WTC11 (cell line): Measurements from ENCODE around the gene KCTD21. TPM values are rescaled to one million over a fixed set of nuclear protein-coding genes. Genes with fewer than 3 reads are reported as not detected.

Source experiments
- ATAC-seq: fragments of 200-7000 bp; cut with Tn5 transposase; 2 replicates; pipeline ENCODE4 v1.10.0; 2021; ENCODE audit warnings: mild to moderate bottlenecking, moderate library complexity
- CTCF ChIA-PET: fragments of 300-600 bp; sonication (Branson Sonifier 250); formaldehyde crosslinking; loops from one replicate; lab custom pipeline; 2021; ENCODE audit warnings: antibody characterized with exemption; lab: Charles Lee
- POLR2A ChIA-PET: fragments of 350-600 bp; sonication (Branson Sonifier 250); formaldehyde crosslinking; loops from one replicate; lab custom pipeline; 2021; ENCODE audit warnings: antibody characterized with exemption; lab: Charles Lee
- DNase-seq: peaks from one replicate; pipeline ENCODE4 v3.0.0; 2021; ENCODE audit warnings: low spot score
- H3K27ac Mint-ChIP-seq: 2 replicates; pipeline ENCODE4 v1.8.0; 2021; ENCODE audit warnings: mixed read lengths
- H3K27me3 Mint-ChIP-seq: 2 replicates; pipeline ENCODE4 v1.8.0; 2021; ENCODE audit warnings: low read depth, mild to moderate bottlenecking, moderate library complexity, mixed read lengths
- H3K36me3 Mint-ChIP-seq: 2 replicates; pipeline ENCODE4 v1.8.0; 2021; ENCODE audit warnings: mixed read lengths
- H3K4me1 Mint-ChIP-seq: 2 replicates; pipeline ENCODE4 v1.8.0; 2022; ENCODE audit warnings: mixed read lengths
- H3K4me3 Mint-ChIP-seq: 2 replicates; pipeline ENCODE4 v1.8.0; 2021; ENCODE audit warnings: mild to moderate bottlenecking, moderate library complexity, mixed read lengths
- H3K9me3 Mint-ChIP-seq: 2 replicates; pipeline ENCODE4 v1.8.0; 2021; ENCODE audit warnings: mixed read lengths
- CBFB ChIP-seq: sonication (generic); formaldehyde crosslinking; IDR thresholded peaks from 2 replicates; pipeline ENCODE4 v1.8.1; 2022; ENCODE audit warnings: mild to moderate bottlenecking, low read depth, missing genetic modification reagents
- E2F5 ChIP-seq: sonication (generic); formaldehyde crosslinking; IDR thresholded peaks from 2 replicates; pipeline ENCODE4 v1.8.1; 2022; ENCODE audit warnings: mild to moderate bottlenecking, moderate library complexity, missing genetic modification reagents
- ELF4 ChIP-seq: sonication (generic); formaldehyde crosslinking; IDR thresholded peaks from 2 replicates; pipeline ENCODE4 v1.8.1; 2022; ENCODE audit warnings: low read depth, mild to moderate bottlenecking, moderate library complexity, missing genetic modification reagents
- ESRRA ChIP-seq: sonication (generic); formaldehyde crosslinking; IDR thresholded peaks from 2 replicates; pipeline ENCODE4 v1.8.1; 2022; ENCODE audit warnings: mild to moderate bottlenecking, missing genetic modification reagents, borderline replicate concordance
- GABPB1 ChIP-seq: sonication (generic); formaldehyde crosslinking; IDR thresholded peaks from 2 replicates; pipeline ENCODE4 v1.8.1; 2023; ENCODE audit warnings: mild to moderate bottlenecking, missing genetic modification reagents
- IRF2 ChIP-seq: sonication (generic); formaldehyde crosslinking; IDR thresholded peaks from 2 replicates; pipeline ENCODE4 v1.8.0; 2022; ENCODE audit warnings: low read depth, missing genetic modification reagents, borderline replicate concordance
- KAT7 ChIP-seq: sonication (generic); formaldehyde crosslinking; IDR thresholded peaks from 2 replicates; pipeline ENCODE4 v1.8.1; 2023; ENCODE audit warnings: missing genetic modification reagents, mild to moderate bottlenecking, borderline replicate concordance
- PRRX2 ChIP-seq: fragments of 250-450 bp; sonication (Bioruptor Pico); IDR thresholded peaks from 2 replicates; pipeline ENCODE4 v1.8.0; 2021; ENCODE audit warnings: mild to moderate bottlenecking
- RELA ChIP-seq: sonication (generic); formaldehyde crosslinking; IDR thresholded peaks from 2 replicates; pipeline ENCODE4 v1.8.1; 2022; ENCODE audit warnings: missing genetic modification reagents, mild to moderate bottlenecking, borderline replicate concordance
- SP1 ChIP-seq: sonication (generic); formaldehyde crosslinking; conservative IDR thresholded peaks from 2 replicates; pipeline ENCODE4 v1.8.1; 2022; ENCODE audit warnings: missing genetic modification reagents
- TCF7 ChIP-seq: sonication (generic); formaldehyde crosslinking; IDR thresholded peaks from 2 replicates; pipeline ENCODE4 v1.8.0; 2022; ENCODE audit warnings: mild to moderate bottlenecking, low read depth, missing genetic modification reagents, moderate library complexity
- ZNF138 ChIP-seq: sonication (generic); formaldehyde crosslinking; conservative IDR thresholded peaks from 2 replicates; pipeline ENCODE4 v1.8.1; 2022; ENCODE audit warnings: mild to moderate bottlenecking, moderate library complexity, missing genetic modification reagents
- ZNF219 ChIP-seq: sonication (generic); formaldehyde crosslinking; IDR thresholded peaks from 2 replicates; pipeline ENCODE4 v1.8.0; 2023; ENCODE audit warnings: missing genetic modification reagents, mild to moderate bottlenecking, borderline replicate concordance
- ZNF396 ChIP-seq: fragments of 250-450 bp; sonication (Bioruptor Pico); IDR thresholded peaks from 2 replicates; pipeline ENCODE4 v1.8.0; 2021; ENCODE audit warnings: mild to moderate bottlenecking, moderate library complexity, borderline replicate concordance
- total RNA-seq: library from RNA; stranded (reverse); gene quantifications from 3 replicates; pipeline ENCODE4 v1.2.3, GENCODE V29; 2021
- TF ChIP-seq, protein P1 (sequence below): fragments of 250-450 bp; sonication (Bioruptor Pico); conservative IDR thresholded peaks from 2 replicates; pipeline ENCODE4 v1.9.0; 2021; ENCODE audit warnings: mild to moderate bottlenecking
- TF ChIP-seq, protein P2 (sequence below): fragments of 200-600 bp; IDR thresholded peaks from 2 replicates; pipeline ENCODE4 v1.8.0; 2022; ENCODE audit warnings: antibody characterized with exemption
- TF ChIP-seq, protein P3 (sequence below): sonication (generic); formaldehyde crosslinking; IDR thresholded peaks from 2 replicates; pipeline ENCODE4 v1.8.1; 2023; ENCODE audit warnings: mild to moderate bottlenecking, missing genetic modification reagents, moderate library complexity
- TF ChIP-seq, protein P4 (sequence below): sonication (generic); formaldehyde crosslinking; IDR thresholded peaks from 2 replicates; pipeline ENCODE4 v1.8.1; 2022; ENCODE audit warnings: missing genetic modification reagents, borderline replicate concordance
- TF ChIP-seq, protein P5 (sequence below): sonication (generic); formaldehyde crosslinking; IDR thresholded peaks from 2 replicates; pipeline ENCODE4 v1.8.1; 2023; ENCODE audit warnings: mild to moderate bottlenecking, moderate library complexity, missing genetic modification reagents

The KCTD21 gene
- total RNA-seq, 1 experiment from 2014 or later: 2.8 TPM

- TF ChIP-seq, protein P1, sequence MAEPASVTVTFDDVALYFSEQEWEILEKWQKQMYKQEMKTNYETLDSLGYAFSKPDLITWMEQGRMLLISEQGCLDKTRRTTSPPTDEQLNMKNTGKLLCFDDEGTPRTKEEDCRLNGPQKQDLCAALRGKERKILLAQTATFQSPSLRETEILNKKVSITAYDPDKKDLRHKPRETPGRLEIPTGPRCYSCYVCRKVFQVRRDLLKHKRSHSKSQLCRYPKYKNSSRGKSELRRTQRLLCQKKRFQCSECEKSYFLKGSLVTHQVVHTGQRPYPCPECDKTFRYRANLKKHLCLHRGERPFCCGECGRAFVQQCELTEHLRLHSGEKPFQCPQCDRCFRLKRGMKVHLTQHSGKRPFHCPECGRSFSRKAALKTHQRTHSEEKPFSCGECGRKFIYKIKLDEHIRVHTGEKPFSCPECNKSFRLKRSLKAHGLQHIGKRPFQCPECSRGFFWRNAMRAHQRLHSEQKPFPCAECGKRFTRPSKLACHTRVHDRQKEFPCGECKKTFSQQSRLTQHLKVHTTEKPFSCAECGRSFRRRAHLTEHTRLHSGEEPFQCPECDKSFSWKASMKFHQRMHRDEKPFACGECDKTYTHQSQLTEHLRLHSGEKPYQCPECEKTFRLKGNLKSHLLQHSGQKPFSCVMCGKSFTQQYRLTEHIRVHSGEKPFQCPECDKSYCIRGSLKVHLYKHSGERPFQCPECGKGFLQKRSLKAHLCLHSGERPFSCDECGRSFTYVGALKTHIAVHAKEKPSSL: no peak
- TF ChIP-seq TCF7 (CRISPR knock-in tag) (no peak), ELF4 (no peak), CBFB (CRISPR knock-in tag) (no peak)
Measured at GRCh38 chr11:78149646-78150045, 38.8 kb downstream of the KCTD21 start (continued).

- ATAC-seq: no peak
- Mint-ChIP-seq H3K27ac (peak overlapping the region; percentile 25), H3K9me3 (no peaks in the 10 kb centered on the region), H3K27me3 (no peaks in the 10 kb centered on the region), H3K4me1 (peaks cover 8% of the 10 kb centered on the region), H3K36me3 (peaks cover 9% of the 10 kb centered on the region), H3K4me3 (no peak overlapping the region)
- DNase-seq: no peak
- ChIA-PET CTCF (interaction anchor here (1.0 to 2.1 kb wide), 2 partner anchors 30 to 285 kb away, joined by 4 to 12 read pairs; no protein-coding TSS in a partner anchor), POLR2A (interaction anchor here (0.7 kb wide), 2 partner anchors 41 to 231 kb away, joined by 3 read pairs; partner anchors contain the start of genes KCTD21 and USP35)
- TF ChIP-seq, protein P2, sequence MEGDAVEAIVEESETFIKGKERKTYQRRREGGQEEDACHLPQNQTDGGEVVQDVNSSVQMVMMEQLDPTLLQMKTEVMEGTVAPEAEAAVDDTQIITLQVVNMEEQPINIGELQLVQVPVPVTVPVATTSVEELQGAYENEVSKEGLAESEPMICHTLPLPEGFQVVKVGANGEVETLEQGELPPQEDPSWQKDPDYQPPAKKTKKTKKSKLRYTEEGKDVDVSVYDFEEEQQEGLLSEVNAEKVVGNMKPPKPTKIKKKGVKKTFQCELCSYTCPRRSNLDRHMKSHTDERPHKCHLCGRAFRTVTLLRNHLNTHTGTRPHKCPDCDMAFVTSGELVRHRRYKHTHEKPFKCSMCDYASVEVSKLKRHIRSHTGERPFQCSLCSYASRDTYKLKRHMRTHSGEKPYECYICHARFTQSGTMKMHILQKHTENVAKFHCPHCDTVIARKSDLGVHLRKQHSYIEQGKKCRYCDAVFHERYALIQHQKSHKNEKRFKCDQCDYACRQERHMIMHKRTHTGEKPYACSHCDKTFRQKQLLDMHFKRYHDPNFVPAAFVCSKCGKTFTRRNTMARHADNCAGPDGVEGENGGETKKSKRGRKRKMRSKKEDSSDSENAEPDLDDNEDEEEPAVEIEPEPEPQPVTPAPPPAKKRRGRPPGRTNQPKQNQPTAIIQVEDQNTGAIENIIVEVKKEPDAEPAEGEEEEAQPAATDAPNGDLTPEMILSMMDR: no peak
- TF ChIP-seq, protein P3, sequence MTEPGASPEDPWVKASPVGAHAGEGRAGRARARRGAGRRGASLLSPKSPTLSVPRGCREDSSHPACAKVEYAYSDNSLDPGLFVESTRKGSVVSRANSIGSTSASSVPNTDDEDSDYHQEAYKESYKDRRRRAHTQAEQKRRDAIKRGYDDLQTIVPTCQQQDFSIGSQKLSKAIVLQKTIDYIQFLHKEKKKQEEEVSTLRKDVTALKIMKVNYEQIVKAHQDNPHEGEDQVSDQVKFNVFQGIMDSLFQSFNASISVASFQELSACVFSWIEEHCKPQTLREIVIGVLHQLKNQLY (CRISPR knock-in tag): no peak
- no peak for TF ChIP-seq GABPB1 (CRISPR knock-in tag)
- TF ChIP-seq RELA: no peak
- TF ChIP-seq ZNF396 (CRISPR knock-in tag): no peak
- TF ChIP-seq, protein P4, sequence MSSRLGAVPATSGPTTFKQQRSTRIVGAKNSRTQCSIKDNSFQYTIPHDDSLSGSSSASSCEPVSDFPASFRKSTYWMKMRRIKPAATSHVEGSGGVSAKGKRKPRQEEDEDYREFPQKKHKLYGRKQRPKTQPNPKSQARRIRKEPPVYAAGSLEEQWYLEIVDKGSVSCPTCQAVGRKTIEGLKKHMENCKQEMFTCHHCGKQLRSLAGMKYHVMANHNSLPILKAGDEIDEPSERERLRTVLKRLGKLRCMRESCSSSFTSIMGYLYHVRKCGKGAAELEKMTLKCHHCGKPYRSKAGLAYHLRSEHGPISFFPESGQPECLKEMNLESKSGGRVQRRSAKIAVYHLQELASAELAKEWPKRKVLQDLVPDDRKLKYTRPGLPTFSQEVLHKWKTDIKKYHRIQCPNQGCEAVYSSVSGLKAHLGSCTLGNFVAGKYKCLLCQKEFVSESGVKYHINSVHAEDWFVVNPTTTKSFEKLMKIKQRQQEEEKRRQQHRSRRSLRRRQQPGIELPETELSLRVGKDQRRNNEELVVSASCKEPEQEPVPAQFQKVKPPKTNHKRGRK (CRISPR knock-in tag): no peak
- no peak for TF ChIP-seq ZNF138 (CRISPR knock-in tag)
- TF ChIP-seq SP1 (CRISPR knock-in tag): no peak
- TF ChIP-seq, protein P5, sequence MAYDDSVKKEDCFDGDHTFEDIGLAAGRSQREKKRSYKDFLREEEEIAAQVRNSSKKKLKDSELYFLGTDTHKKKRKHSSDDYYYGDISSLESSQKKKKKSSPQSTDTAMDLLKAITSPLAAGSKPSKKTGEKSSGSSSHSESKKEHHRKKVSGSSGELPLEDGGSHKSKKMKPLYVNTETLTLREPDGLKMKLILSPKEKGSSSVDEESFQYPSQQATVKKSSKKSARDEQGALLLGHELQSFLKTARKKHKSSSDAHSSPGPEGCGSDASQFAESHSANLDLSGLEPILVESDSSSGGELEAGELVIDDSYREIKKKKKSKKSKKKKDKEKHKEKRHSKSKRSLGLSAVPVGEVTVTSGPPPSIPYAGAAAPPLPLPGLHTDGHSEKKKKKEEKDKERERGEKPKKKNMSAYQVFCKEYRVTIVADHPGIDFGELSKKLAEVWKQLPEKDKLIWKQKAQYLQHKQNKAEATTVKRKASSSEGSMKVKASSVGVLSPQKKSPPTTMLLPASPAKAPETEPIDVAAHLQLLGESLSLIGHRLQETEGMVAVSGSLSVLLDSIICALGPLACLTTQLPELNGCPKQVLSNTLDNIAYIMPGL (CRISPR knock-in tag): no peak
- no peak for TF ChIP-seq IRF2 (CRISPR knock-in tag)
- no peak for TF ChIP-seq ESRRA (CRISPR knock-in tag)
- no peak for TF ChIP-seq E2F5 (CRISPR knock-in tag)
- no peak for TF ChIP-seq ZNF219 (CRISPR knock-in tag)
- no peak for TF ChIP-seq KAT7 (CRISPR knock-in tag)
- no peak for TF ChIP-seq PRRX2 (CRISPR knock-in tag)
Measured at GRCh38 chr11:78147807-78148206, 40.6 kb downstream of the KCTD21 start.
